Ishikawa (cell line): ENCODE results near the gene TBC1D12.

Experiments
- CREB1 ChIP-seq: IDR thresholded peaks from 2 replicates; pipeline ENCODE4 v1.6.1; 2012; ENCODE audit warnings: low read depth
- REST ChIP-seq: IDR thresholded peaks from 2 replicates; pipeline ENCODE4 v1.6.1; 2012; ENCODE audit warnings: low read depth, mild to moderate bottlenecking
- TAF1 ChIP-seq: IDR thresholded peaks from 2 replicates; pipeline ENCODE4 v1.6.1; 2012; ENCODE audit warnings: low read depth, mild to moderate bottlenecking
- YY1 ChIP-seq: IDR thresholded peaks from 2 replicates; pipeline ENCODE4 v1.6.1; 2012; ENCODE audit warnings: low read depth

DNA sequence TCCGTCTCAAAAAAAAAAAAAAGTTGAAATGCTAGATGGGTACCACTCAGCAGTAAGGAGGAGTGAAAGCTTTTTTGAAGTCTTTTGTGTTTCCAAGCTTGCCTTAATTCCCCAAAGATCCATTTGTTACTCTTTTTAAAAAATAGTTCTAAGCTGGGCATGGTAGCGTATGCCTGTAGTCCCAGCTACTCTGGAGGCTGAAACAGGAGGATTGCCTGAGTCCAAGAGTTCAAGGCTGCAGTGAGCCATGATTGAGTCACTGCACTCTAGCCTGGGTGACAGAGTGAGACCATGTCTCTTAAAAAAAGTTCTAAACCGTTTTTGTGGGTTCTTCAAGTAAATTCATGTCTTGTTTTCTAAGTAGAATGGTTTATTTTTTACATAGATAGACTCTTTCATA, 5.3 kb downstream of the TBC1D12 start:
- TF ChIP-seq YY1 (no peak), TAF1 (no peak), REST (no peak), CREB1 (no peak)
